Measurements from ENCODE around the gene PDZK1IP1. TPM values are rescaled to one million over a fixed set of nuclear protein-coding genes. Genes with fewer than 3 reads are reported as not detected.
A peak's percentile ranks its signal among the peaks of the same experiment; 100 is the strongest.

PDZK1IP1 gene
- total RNA-seq, 1 experiment from 2014 or later, result not detected

GRCh38 chr1:47184822-47185677, 4.8 kb downstream of the PDZK1IP1 start:
- Histone ChIP-seq H3K4me1 (replicated peaks) (peaks cover 7% of the 10 kb centered on the region), H3K9me3 (replicated peaks) (no peaks in the 10 kb centered on the region)
- DNase-seq (ENCODE audit: low read depth in 1 of 2, low spot score in 2 of 2), result peak in 1 of 2 experiments; percentile 36

GRCh38 chr1:47184090-47184821, 5.6 kb downstream of the PDZK1IP1 start:
- Histone ChIP-seq H3K27me3 (replicated peaks) (no peaks in the 10 kb centered on the region), H3K4me1 (replicated peaks) (peaks cover 11% of the 10 kb centered on the region), H3K4me3 (no peak overlapping the region), H3K36me3 (no peaks in the 10 kb centered on the region), H3K9me3 (replicated peaks) (no peaks in the 10 kb centered on the region), H3K27ac (no peak overlapping the region)
- DNase-seq (ENCODE audit: low read depth in 1 of 2, low spot score in 2 of 2), result peak in 1 of 2 experiments; percentile 38

More at GRCh38 chr1:47184822-47185677, 4.8 kb downstream of the PDZK1IP1 start:
- Histone ChIP-seq H3K27me3 (replicated peaks) (no peaks in the 10 kb centered on the region), H3K27ac (no peak overlapping the region), H3K36me3 (no peaks in the 10 kb centered on the region), H3K4me3 (no peak overlapping the region)

GRCh38 chr1:47183308-47184089, 6.3 kb downstream of the PDZK1IP1 start:
- H3K4me3 ChIP-seq, result no peak overlapping the region
- H3K4me1 ChIP-seq (replicated peaks), result peaks cover 14% of the 10 kb centered on the region
- no peak for DNase-seq (ENCODE audit: low read depth in 1 of 2, low spot score in 2 of 2)
- H3K9me3 ChIP-seq (replicated peaks), result no peaks in the 10 kb centered on the region
- no peaks in the 10 kb centered on the region for H3K27me3 ChIP-seq (replicated peaks)
- H3K36me3 ChIP-seq, result no peaks in the 10 kb centered on the region
- H3K27ac ChIP-seq, result no peak overlapping the region

GRCh38 chr1:47182676-47183235, 7.1 kb downstream of the PDZK1IP1 start:
- Histone ChIP-seq H3K27me3 (replicated peaks) (no peaks in the 10 kb centered on the region), H3K4me3 (no peak overlapping the region), H3K27ac (no peak overlapping the region), H3K9me3 (replicated peaks) (no peaks in the 10 kb centered on the region), H3K4me1 (replicated peaks) (peaks cover 16% of the 10 kb centered on the region), H3K36me3 (no peaks in the 10 kb centered on the region)
- peak in 1 of 2 experiments; percentile 36 for DNase-seq (ENCODE audit: low read depth in 1 of 2, low spot score in 2 of 2)

GRCh38 chr1:47181955-47182675, 7.7 kb downstream of the PDZK1IP1 start:
- Histone ChIP-seq H3K4me1 (replicated peaks) (peaks cover 16% of the 10 kb centered on the region), H3K4me3 (no peak overlapping the region), H3K27ac (no peak overlapping the region), H3K36me3 (no peaks in the 10 kb centered on the region), H3K9me3 (replicated peaks) (no peaks in the 10 kb centered on the region), H3K27me3 (replicated peaks) (no peaks in the 10 kb centered on the region)
- peak in 1 of 2 experiments; percentile 35 for DNase-seq (ENCODE audit: low read depth in 1 of 2, low spot score in 2 of 2)

- H3K36me3 ChIP-seq, result no peaks in the 10 kb centered on the region
- no peak overlapping the region for H3K27ac ChIP-seq
- DNase-seq (ENCODE audit: low read depth in 1 of 2, low spot score in 2 of 2), result peak in 1 of 2 experiments; percentile 36
- peaks cover 16% of the 10 kb centered on the region for H3K4me1 ChIP-seq (replicated peaks)
- no peaks in the 10 kb centered on the region for H3K27me3 ChIP-seq (replicated peaks)
- no peaks in the 10 kb centered on the region for H3K9me3 ChIP-seq (replicated peaks)
- no peak overlapping the region for H3K4me3 ChIP-seq
Observed at GRCh38 chr1:47181095-47181954, 8.5 kb downstream of the PDZK1IP1 start.

- Histone ChIP-seq H3K27ac (no peak overlapping the region), H3K36me3 (no peaks in the 10 kb centered on the region), H3K4me3 (no peak overlapping the region), H3K27me3 (replicated peaks) (no peaks in the 10 kb centered on the region), H3K4me1 (replicated peaks) (peaks cover 16% of the 10 kb centered on the region), H3K9me3 (replicated peaks) (no peaks in the 10 kb centered on the region)
- DNase-seq (ENCODE audit: low read depth in 1 of 2, low spot score in 2 of 2), result peak in 1 of 2 experiments; percentile 38
Observed at GRCh38 chr1:47180603-47181094, 9.2 kb downstream of the PDZK1IP1 start.

- Histone ChIP-seq H3K36me3 (no peaks in the 10 kb centered on the region), H3K9me3 (replicated peaks) (no peaks in the 10 kb centered on the region), H3K4me3 (no peak overlapping the region), H3K27ac (no peak overlapping the region), H3K27me3 (replicated peaks) (no peaks in the 10 kb centered on the region), H3K4me1 (replicated peaks) (peaks cover 16% of the 10 kb centered on the region)
- DNase-seq (ENCODE audit: low read depth in 1 of 2, low spot score in 2 of 2), result no peak
Observed at GRCh38 chr1:47179988-47180563, 9.8 kb downstream of the PDZK1IP1 start.

- H3K27me3 ChIP-seq (replicated peaks), result no peaks in the 10 kb centered on the region
- no peaks in the 10 kb centered on the region for H3K36me3 ChIP-seq
- no peak overlapping the region for H3K27ac ChIP-seq
- DNase-seq (ENCODE audit: low read depth in 1 of 2, low spot score in 2 of 2), result peak; percentile 89 to 93
- H3K4me1 ChIP-seq (replicated peaks), result peaks cover 16% of the 10 kb centered on the region
- H3K9me3 ChIP-seq (replicated peaks), result no peaks in the 10 kb centered on the region
- H3K4me3 ChIP-seq, result peak overlapping the region; percentile 20
Observed at GRCh38 chr1:47179017-47179987, 10.5 kb downstream of the PDZK1IP1 start.

GRCh38 chr1:47178654-47179016, 11.2 kb downstream of the PDZK1IP1 start:
- no peak for DNase-seq (ENCODE audit: low read depth in 1 of 2, low spot score in 2 of 2)
- H3K9me3 ChIP-seq (replicated peaks), result no peaks in the 10 kb centered on the region
- no peak overlapping the region for H3K27ac ChIP-seq
- no peak overlapping the region for H3K4me3 ChIP-seq
- H3K36me3 ChIP-seq, result no peaks in the 10 kb centered on the region
- no peaks in the 10 kb centered on the region for H3K27me3 ChIP-seq (replicated peaks)
- H3K4me1 ChIP-seq (replicated peaks), result peaks cover 16% of the 10 kb centered on the region

GRCh38 chr1:47178020-47178419, 11.8 kb downstream of the PDZK1IP1 start:
- H3K9me3 ChIP-seq (replicated peaks), result no peaks in the 10 kb centered on the region
- H3K27ac ChIP-seq, result no peak overlapping the region
- H3K4me3 ChIP-seq, result no peak overlapping the region
- no peaks in the 10 kb centered on the region for H3K36me3 ChIP-seq
- no peak for DNase-seq (ENCODE audit: low read depth in 1 of 2, low spot score in 2 of 2)
- no peaks in the 10 kb centered on the region for H3K27me3 ChIP-seq (replicated peaks)
- H3K4me1 ChIP-seq (replicated peaks), result peaks cover 16% of the 10 kb centered on the region

Measured in SJSA1 (cell line).